Measurements from ENCODE around the gene LSM3. TPM values are rescaled to one million over a fixed set of nuclear protein-coding genes. Genes with fewer than 3 reads are reported as not detected.

The LSM3 gene
- total RNA-seq, 1 experiment from 2014 or later, result 17.4 TPM

DNA sequence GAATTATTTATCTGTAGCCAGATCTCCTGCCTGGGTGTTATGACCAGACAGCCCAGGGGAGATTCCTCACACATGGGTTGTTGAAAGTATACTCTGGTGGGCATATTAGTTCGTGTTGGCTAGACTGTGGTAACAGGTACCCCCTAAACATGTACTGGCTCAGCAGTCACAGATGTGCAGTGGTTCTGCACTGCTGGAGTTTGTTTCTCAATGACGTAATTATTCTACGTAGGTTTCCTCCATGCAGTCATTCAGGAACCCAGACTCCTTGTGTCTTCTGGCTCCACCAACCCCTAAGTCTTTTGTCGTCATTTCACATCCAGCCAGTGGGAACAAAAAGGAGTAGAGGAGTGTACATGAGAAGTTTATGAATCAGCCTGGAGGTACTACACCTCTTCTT lies 16.2 kb downstream of the LSM3 start:
- no peak for DNase-seq (ENCODE audit: low read depth)

DNA sequence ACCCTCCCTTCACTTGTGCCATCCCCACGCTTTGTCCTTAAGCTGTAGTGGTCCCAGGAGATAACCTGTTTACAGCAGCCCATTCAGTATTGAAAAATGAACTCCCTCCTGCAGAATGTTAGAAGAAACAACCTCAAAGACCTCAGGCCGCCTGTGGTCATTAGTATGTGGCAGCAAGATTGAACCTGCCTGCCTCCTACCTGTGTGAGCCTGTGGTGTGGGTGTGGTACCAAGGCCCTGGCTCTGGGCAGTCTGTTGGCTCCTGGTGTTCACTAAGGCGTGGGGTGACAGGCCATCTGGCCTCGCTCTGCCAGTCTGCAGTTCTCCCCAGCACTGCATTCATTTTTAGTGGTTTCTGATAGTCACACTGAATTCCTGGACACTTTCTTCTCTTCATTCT lies 21.0 kb downstream of the LSM3 start:
- no peak for DNase-seq (ENCODE audit: low read depth)

GRCh38 chr3:14200276-14200675 lies 21.7 kb downstream of the LSM3 start:
- DNase-seq (ENCODE audit: low read depth), result no peak

DNA sequence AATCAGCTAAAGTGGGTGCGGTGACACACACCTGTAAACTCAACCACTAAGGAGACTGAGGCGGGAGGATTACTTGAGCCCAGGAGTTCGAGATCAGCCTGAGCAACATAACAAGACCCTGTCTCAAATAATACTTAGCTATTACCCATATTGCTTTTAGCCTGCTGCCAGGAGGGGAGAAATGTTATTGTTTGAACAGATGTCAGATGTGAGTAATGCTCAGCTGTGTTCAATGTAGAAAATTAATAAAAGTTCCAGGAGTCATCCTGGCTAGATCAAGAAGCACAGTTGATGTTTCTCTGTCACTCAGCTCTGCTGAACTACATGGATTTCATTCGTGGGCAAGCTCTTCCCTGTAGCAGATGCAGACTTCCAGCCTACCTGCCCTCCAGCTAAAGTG lies 22.2 kb downstream of the LSM3 start:
- DNase-seq (ENCODE audit: low read depth), result no peak

DNA sequence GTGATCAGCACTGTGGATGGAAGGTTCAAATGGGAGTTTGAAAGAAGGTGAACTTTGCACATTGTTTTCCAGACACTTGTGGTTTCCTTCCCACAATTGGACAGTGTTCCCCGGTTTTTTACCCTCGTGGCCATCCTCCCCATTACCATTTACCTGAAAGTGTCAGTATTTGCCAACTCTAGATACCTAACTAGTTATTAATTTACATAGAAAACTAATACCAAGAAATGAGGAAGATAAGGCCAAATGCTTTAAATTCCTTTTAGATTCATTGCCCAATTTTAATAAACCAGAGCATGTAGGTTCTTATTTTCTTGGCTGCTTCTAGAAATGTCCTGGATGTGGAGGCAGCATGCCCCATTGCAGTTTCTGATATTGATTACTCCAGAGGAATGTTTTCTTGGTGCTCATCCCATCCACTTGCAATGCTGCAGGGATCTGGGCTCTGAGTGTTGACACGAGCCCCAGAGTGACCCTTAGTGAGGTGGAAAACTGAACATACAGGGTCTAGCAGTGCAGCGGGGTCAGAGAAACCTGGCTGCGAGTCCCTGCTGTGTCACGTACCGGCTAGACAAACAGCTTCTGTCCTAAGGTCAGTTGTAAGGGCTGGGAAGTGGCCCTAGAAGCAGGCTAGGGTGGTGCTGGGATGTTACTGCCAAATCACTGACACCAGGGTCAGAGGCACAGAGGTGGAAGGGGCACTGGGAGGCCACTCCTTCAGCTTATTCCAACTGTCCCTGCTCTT lies 23.5 kb downstream of the LSM3 start:
- no peak for DNase-seq (ENCODE audit: low read depth)

GRCh38 chr3:14202874-14203520 lies 24.4 kb downstream of the LSM3 start:
- DNase-seq (ENCODE audit: low read depth), result no peak

DNA sequence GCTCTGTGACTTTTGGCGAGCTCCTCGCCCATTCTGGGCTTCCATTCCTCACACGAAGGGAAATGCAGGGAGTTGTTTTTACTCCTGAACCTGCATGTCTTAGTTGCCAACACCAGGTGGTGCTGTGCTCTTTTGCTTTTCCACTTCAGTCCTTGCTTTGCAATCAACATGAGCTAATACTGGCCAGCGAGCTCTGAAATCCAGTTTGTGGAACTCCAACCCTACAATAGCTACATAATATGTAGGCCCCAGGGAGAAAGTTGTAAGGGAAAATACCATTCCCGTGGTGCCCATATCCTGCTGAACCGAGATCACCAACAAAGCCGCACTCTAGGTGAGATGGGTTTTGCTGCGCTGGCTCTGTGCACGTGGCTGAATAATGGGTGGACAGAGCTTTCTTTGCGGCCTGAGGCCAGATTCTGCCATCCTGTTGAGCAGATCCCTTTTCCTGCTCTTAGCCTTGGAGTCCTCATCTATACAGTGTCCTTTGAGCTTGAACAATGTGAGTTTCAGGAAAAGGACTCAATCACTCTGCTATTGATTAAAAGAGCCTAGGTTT lies 25.0 kb downstream of the LSM3 start:
- peak; percentile 61 for DNase-seq (ENCODE audit: low read depth)

DNA sequence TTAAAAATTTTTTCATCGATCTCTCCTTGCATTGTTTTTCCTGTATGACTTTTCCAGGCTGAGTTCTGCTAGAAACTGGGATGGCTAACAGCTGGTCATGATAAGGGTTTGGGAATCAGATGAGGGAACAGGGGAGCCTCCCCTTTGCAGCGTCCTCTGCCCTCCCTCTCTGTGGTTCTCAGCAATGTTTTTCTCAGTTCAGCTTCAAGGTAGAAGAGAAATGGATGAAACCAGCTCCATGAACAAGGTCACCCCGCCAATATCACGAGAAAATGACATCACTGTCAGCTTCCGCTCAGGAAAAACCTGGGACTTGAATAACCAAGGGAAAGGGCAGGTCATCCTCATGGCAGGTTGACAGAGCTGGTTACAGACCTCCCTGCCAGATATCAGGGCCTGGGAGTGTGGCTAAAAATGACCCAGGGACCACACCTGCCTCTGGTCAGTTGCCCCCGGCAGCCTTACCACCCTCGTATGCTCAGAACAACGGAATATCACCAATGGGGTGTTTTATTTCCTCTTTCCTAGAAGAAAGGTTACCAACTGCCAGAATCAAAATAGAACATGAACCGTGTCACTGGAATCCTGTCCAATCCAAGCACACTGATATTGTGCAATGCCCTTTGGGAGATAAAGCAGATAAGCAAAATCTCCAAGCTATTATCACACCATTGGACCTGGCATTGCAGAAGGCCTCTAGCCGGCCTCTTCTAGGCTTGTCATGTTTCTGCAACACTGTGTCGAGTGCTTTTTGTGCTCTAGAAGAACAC lies 26.1 kb downstream of the LSM3 start:
- no peak for DNase-seq (ENCODE audit: low read depth)

DNA sequence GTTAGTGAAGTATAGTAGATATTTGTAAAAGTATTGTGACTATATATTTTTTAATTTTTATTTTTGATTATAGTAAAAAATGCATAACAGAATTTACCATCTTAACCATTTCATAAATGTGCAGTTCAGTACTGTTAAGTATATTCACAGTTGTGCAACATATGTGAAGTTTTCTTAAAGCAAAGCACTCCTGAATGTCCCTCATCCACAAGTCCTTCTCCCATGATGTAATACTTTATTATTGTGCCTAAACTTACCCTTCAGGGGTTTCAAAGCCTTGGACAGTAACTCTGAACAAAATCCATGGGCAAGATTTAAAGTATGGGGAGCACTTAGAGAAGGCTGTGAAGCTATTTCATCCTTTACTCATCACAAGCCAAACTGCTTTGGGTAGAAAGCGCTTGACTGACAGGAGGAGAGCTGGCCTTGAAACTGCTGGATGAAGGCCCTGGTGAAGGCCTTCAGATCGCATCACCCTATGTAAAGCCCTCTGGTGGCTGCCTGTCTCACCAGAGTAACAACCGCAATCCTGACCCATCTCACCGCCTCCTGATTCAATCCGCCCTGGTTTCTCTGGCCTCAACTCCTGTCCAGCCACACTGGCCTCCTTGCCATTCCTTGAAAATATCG lies 28.0 kb downstream of the LSM3 start:
- no peak for DNase-seq (ENCODE audit: low read depth)

GRCh38 chr3:14208168-14208567 lies 29.6 kb downstream of the LSM3 start:
- DNase-seq (ENCODE audit: low read depth), result no peak

- no peak for DNase-seq (ENCODE audit: low read depth)
Measured at GRCh38 chr3:14208977-14209394, 30.4 kb downstream of the LSM3 start.

DNA sequence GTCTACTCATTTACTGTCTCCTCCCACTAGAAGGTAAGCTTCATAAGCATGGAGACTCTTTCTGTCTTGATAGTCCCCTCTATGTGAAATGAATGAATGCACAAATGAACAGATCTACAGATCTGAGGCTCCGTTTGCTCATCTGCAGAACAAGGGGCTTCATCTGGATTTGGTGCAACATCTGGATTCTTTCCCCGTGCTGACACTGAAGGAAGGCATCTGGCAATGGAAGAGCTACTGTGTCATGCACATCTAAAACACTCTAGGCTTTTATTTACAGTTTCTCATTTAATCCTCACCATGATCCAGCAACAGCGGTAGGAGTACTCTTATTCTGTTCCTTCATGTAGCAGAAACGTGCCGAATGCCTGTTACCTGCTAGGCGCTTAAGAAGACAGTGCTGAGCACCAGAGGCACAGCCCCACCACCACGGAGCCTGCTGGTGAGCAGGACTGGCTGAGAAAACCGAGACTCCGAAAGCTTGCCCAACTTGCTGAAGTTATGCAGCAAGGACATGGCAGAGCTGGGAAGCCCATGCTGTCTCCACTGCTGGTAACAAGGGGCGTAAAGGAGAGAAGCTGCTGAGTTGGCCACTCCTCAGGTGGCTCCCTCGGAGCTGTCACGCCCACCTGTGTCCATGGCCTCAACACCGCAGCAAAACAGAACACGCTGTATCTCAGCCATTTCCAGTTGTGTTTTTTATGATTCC lies 31.1 kb downstream of the LSM3 start:
- DNase-seq (ENCODE audit: low read depth), result no peak

DNA sequence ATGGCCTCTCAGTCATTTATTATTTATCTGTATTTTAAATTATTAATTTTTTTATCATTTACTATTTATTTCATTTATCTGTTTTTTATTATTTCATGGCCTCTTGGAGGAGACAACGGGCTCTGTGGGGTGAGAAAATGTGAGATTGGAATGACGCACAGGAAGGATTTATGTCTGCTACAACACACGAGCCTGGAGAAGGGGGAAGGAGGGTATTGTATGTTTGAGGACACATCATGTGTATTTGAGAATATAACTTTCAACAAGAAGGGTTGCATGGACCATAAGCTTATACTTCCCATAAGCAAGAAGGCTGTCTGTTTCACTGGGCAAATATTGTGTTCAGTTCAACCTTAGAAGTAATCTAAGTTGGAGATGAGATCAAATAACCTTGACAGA lies 31.7 kb downstream of the LSM3 start:
- DNase-seq (ENCODE audit: low read depth), result no peak

DNA sequence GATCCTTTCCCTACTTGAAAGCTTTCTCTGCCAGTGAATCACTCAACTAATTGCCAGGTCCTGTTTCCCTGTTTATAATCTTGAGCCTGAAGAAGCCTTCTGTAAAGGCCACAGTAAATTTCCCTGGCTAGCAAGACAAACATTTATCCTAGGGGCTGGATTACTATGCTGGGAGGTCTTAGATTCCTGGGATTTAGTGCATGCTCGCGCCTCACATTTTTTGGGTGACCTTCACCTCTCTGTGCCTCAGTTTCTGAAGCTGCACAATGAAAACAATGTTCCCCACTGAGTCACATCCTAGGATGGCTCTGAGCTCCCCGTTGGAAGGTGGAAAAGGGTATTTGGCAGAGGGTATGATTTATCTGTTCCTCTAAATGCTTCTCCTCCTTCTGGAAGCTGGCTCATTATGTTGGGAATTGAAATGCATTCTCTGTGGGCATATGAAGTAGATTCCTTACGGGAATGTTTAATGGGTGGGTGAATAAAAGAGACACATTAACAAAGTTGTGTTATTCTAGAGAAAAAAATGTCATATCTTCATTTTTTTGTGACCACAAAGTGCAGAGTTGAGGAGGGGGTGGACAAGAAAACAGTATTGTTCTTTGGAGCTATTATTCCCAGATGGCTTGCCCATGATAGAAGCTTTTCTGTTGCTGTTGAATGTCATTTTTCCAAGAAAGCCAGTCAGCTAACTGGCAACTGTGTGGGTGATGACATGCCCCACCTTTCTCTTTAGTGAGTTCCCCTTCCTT lies 32.4 kb downstream of the LSM3 start:
- DNase-seq (ENCODE audit: low read depth), result no peak

GRCh38 chr3:14211621-14212020 lies 33.0 kb downstream of the LSM3 start:
- no peak for DNase-seq (ENCODE audit: low read depth)

GRCh38 chr3:14212032-14212431 lies 33.4 kb downstream of the LSM3 start:
- no peak for DNase-seq (ENCODE audit: low read depth)

GRCh38 chr3:14213066-14213774 lies 34.6 kb downstream of the LSM3 start:
- DNase-seq (ENCODE audit: low read depth), result no peak

DNA sequence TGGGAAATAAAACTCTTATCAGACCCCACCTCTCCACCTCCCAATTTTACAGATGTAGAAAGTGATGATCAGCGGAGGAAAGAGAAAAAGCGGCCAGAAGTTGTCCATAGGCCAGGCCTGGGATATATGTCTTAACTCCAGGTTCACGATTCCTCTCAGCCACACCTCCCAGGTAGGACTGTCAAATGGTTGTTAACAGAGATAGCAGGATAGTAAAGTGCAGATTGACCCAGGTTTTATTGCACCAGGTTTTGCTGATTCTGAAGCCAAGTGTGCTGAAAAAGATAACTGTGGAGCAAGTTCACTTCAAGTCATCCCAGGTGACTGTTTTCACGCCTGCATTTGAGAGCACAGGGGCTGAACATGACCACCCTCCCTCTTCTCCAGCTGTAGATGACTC lies 36.1 kb downstream of the LSM3 start:
- DNase-seq (ENCODE audit: low read depth), result no peak

DNA sequence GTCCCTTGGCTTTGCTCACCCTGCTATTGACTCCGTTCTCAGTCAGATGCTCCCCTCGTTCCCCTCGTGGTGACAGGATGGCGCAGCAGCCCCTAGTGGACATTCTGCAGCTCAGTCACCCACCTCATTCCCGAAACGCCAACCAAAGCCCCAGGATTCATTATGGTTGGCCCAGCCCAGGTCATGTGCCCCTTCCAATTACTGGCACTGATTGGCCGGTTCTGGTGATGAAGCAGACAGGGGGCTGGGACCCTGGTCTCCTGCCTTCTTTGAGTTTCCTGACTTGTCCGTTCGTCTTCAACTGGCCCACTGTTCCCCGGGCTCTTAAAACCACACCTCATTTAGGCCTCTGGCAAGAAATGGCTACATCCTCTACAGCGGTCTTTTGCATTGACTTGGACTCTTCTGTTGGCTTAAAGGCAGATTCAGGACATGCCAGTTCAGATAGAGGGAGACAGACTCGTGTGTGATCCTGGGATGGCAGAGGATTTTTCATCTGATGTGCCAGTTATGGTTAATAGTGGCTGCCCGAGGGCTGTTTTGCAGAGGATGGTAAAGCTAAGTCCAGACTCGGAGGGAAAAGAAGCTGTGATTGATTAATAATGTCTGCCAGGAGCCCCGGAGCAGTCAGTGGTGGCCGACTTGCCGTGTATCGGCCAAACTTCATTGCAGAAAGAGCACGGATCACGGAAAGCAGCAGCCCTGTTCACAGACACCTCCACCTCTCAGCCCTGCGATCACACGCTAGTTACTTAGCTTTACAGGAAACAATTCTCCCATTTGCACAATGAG lies 37.8 kb downstream of the LSM3 start:
- peak; percentile 39 for DNase-seq (ENCODE audit: low read depth)
